Activated CD4-positive, alpha-beta T cell treated with anti-CD3 and anti-CD28 coated beads, Interleukin-2, amount 50 U/mL, for 4 hours (primary cell): Measurements from ENCODE around the gene DACH1.

Experiments
- DNase-seq, 2 experiments: peaks; one replicate each; pipeline ENCODE4 v3.0.0-alpha.2; 2020

The DACH1 gene

GRCh38 chr13:71546881-71547280, 320.1 kb downstream of the DACH1 start:
- no peak for DNase-seq

DNA sequence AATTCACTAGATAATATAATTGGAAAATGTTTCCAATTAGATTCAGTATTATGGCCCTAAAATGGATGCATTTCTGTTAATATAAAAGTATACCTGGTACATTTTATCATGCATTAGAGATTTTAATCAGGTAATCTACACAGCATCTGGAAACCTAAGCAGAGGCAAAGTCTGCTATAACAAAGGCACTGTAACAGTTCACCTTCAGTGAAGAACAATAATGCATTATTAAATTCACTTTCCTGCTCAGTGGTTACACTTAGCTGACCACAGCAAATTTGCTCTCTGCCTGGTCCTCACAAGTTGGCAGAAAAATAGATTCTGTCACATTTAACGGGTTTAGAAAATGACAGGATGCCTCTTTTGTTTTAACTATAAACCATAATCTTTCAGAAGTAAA, 326.9 kb downstream of the DACH1 start:
- DNase-seq, result no peak

GRCh38 chr13:71536201-71536600, 330.8 kb downstream of the DACH1 start:
- DNase-seq, result no peak

- no peak for DNase-seq
Observed at GRCh38 chr13:71524613-71525304, 342.2 kb downstream of the DACH1 start.

DNA sequence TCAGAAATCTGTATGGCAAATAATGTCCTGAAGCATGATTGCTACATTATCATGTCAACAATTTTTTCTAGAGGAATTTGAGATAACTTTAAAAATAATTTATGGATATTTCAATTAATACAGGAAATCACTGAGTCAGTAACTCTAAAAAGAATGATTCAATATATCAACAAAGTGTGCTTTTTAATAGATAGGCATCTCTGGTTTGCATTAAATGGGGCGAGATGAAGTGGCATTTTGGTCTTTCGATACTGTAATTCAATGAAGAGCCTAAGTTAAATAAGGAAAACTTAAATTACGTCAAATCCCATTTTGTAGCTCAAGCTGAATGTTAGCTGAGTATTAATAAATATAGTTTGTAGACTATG, 342.8 kb downstream of the DACH1 start:
- no peak for DNase-seq

DNA sequence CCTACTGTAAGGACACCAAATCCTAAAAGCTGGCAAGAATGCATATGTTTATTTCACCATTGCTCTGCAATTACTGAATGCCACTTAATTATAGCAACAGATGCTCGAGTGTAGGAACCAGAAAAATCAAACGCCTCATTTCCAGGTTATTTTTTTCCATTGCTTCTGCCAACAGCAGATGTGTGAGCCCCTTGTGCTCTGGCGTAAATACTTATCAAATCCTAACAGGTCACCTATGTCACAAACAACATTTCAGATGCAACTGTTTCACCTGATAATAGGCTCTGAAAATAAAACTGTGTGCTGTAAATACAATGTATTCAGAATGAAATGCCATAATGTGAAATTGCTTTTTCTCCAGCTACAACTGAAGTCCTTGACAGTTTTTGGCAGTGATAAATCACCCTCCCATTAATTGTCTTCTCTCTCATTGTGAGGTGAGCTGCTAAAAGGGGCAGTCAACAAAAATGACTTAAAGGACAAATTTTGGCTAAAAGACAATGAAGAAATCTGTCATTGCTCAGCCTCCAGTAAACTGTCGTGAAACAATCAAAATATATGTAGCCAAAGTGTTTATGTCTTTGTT, 344.0 kb downstream of the DACH1 start:
- no peak for DNase-seq

DNA sequence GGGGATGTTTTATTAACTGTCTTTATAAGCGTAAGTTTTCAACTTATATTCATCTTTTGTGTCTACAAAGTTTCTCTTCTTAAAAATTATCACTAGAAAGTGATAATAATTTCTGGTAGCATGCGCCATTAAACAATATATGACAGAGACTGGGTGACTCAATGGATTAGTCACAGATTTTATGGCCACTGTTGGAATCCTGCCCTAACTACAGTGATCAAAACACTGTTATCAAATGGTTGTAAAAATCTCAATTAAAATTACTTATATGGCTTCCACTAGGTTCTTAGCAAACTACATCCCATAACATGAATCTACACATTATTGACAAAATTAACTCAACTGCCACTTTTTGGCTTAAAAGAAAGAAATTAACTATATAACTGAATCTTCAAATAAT, 350.0 kb downstream of the DACH1 start:
- DNase-seq, result no peak

- no peak for DNase-seq
Observed at GRCh38 chr13:71516521-71516920, 350.5 kb downstream of the DACH1 start.

GRCh38 chr13:71515744-71516038, 351.3 kb downstream of the DACH1 start:
- DNase-seq, result no peak

DNA sequence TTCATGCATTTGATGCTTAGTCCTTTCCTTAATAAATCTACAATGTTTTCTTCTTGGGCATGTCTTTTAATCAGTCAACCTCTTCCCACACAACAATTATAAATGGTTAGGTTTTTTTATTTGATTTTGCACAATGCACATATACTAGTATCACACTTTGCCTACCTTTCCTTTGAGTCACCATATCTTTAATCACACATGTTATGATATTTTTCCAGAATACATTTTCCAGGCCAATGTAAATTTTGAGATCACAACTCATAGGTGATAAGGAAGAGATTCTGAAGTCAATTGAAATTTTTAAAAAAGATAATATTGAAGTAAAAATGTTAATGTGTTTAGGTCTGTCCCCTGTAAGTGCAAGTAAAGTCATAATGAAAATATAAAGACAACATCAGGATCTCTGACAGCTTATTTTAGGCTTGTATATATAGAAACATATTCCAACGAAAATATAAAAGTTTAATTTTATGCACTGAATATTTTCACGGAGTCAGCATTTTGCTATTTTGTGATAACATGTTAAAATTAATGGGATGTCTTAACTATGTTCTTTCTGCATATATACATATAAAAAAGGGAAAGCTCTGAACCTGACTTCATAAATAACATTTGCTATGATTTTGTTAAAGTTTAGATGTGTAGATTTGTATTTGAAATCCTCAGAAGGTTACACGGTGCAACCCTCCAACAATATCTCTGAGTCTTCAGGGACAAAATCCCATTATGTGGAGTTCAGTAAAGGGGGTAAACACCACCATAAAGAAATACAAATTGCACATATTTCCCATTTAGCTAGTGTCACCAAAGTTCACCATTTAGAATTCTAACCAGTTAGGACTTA, 351.9 kb downstream of the DACH1 start:
- DNase-seq, result no peak

DNA sequence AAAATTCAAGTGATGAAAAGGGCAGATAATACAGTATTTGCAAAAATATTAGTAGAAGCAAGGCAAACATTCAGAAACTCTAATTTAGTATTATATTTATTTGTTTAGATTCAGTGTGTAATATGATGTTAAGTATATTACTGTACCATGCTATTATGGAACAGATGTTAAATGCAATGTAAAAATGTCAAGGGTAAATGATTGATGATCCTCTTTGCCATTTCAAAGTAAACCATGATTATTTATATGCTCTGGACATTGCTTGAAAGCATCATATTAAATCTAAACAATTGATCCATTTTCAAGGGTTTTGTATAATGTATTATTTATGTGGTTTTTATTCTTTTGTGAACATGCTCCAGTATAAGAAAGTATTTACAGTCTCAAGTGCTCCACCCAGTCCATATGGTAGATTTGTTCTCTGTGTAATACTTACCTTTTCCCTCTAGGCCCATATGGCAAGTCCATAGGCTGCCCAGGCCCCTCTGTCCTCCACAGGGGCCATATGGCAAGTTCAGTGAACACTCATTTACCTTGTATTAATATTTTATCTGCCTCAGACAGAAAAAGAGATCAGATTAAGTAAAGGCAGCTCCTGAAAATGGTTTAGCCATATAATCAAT, 353.5 kb downstream of the DACH1 start:
- DNase-seq, result no peak

GRCh38 chr13:71503781-71504180, 363.2 kb downstream of the DACH1 start:
- DNase-seq, result no peak

DNA sequence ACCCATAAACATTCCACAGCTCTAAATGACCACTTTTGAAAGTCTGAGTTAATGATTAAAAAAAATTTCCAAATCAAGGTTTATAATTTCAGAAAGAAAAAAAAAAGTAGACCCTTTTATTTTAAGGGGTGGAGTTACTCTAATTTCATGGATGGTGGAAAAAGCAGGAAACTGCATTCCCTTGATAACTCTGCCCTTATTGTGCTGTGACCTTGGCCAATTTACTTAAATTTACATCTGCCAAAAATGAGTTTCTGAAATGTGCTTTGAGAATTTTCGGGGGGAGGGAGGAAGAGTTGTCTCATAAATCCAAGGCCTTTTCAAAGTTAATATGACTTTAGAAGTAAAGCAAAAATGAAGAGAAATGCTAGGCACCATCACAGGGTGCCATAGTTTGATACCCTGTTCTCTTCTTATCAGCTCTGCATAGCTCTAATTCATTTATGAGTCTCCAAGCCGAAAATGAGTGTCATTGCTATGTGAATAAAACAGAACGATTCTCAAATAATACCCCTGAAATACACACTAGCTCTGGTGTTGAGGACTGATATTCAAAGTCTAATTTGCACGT, 367.0 kb downstream of the DACH1 start:
- DNase-seq, result no peak

DNA sequence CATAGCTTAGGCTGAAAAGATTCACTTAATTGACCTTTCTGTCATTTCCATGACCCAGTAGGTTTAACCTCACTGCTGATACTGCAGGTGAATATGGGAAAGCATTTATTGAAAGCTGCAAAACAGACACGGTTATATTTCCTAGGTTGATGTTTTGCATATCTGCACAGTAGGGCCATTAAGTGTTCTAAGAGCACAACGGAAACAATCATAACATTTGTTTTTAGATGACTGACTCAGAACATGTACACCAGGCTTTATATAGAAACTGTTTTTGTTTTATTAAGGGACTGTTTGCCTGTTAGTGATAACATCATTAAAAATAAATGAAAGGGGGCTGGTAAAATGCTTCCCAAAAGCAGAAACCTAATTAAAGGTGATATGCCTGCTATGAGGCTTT, 367.8 kb downstream of the DACH1 start:
- DNase-seq, result no peak

- DNase-seq, result no peak
Observed at GRCh38 chr13:71493189-71493588, 373.8 kb downstream of the DACH1 start.

DNA sequence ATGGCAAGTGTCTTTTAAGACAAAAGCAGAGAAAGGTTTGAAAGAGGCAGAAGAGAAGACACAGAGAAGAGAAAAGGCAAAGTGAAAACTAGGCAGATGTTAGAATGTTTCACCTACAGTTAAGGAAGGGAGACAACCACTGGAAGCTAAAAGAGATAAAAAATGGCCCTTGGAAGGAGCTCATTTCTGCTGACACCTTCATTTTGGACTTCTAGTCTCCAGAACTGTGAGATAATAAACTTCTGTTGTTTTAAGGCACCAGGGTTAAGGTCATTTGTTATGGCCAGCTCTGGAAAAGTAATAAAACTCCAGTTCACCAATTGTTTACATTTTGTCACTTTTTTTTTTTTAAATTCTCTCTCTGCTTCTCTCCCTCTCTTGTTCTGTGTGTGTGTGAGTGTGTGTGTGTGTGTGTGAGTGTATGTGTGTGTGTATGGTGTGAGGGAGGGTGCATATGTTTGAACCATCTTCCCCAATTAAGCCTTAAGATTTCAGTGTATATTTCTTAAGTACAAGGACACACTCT, 374.6 kb downstream of the DACH1 start:
- DNase-seq, result no peak

GRCh38 chr13:71491010-71491409, 376.0 kb downstream of the DACH1 start:
- DNase-seq, result no peak

- no peak for DNase-seq
Observed at GRCh38 chr13:71489041-71489440, 378.0 kb downstream of the DACH1 start.

DNA sequence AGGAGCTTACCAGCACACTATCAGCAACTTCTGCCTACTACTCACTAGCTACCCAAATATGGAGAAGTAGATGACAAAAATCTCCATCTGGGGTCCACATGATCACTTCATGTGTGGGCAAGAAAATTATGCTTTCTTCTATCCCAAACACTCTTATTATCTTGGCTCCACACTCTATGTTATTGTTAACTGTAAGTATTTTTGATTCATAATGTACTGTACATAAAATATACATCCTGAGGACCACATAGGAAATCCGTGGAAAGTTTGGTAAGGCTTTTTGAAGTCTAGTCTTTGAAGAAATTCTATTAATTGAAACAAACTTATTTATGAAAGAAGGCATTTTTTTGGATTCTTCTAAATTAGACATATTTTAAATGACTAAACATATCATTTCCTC, 378.8 kb downstream of the DACH1 start:
- DNase-seq, result no peak

DNA sequence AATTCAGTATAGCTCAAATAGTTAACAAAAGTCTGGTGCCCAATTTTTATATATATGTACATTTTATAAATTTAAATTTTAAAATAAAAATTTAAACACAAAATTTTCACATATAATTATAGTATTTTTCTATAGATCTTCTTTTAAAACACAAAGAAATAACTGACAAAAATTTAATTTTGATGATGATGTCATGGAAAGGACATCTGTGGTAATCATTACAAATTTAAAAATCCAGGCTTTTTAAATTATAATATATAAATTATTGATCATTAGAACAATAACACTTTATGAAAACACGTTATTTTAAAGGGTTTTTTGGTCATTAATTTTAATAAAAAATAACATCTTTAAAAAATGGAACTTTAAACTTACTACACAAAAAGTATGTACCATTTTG, 381.1 kb downstream of the DACH1 start:
- DNase-seq, result no peak

DNA sequence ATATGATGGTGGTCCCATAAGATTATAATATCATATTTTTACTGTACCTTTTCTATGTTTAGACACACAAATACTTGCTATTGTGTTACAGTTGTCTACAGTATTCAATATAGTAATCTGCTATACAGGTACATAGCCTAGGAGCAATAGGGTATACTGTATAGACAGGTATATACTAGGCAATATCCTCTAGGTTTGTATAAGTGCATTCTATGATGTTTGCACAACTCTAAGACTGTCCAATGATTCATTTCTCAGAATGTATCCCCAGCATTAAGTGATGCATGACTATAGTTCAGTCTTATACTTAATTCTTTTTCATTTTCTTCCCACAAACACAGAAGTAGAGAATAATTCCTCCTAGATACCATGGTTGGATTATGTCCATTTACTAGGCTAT, 383.3 kb downstream of the DACH1 start:
- no peak for DNase-seq

GRCh38 chr13:71481501-71481900, 385.5 kb downstream of the DACH1 start:
- DNase-seq, result no peak

DNA sequence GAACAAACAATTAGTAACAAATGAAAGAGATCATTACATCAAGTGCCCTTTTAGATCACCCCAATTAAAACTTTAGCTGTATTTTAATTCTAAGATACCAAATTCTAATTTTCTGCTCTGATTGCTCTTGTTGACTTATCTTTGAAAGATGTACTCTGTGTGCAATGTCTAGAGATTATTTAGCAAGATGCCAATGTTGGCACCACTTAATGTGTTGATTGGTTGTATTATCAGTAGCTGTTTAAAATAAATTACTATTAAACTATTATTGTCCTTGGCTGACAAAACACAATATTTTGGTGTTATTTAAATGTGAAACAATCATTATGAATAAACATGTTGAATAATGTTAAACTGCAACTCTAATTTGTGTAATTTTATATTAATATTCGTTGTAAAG, 386.0 kb downstream of the DACH1 start:
- DNase-seq, result no peak
